ENCODE data around the gene INO80.
"Not testable (repeated sequence)": the region's sequence is repeated elsewhere in the genome, so short reads cannot be mapped to it uniquely, and the experiment has no call there.

The INO80 gene

DNA sequence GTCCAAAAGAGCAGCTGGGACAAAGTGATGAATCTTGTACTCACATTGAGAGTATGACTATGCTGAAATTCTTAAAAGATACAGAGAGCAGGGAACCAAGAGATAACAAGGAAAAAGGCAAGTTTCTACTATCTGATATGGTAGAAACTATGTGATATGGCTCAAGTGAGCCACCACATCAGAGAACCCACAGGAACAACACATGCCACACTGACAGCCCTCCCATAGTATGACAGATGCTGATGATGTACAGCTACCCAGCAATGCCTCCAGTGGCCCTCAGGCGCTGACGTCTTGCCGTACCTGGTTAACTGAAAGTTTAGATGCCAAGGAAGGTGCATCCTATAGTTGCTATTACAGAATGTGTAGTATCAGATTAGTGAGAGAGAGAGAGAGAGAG, 120.4 kb downstream of the INO80 start:
- DNase-seq: no peak

DNA sequence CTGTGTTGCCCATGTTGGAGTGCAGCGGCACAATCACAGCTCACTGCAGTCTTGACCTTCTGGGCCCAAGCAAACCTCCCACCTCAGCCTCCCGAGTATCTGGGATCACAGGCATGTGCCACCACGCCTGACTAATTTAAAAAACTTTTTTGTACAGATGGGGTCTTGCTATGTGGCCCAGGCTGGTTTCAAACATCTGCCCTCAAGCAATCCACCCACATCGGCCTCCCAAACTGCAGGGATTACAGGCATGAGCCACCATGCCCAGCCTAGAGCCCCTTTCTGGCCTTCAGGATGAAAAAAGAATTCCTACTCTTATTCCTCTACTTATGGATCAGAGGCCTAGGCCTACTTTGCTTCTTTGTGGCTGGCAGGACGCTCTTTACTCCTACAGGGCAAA, 123.3 kb downstream of the INO80 start:
- DNase-seq: no peak

- no peak for DNase-seq
Measured at GRCh38 chr15:40992241-40992741, 123.8 kb downstream of the INO80 start.

GRCh38 chr15:40991355-40991754, 124.7 kb downstream of the INO80 start:
- DNase-seq: no peak

DNA sequence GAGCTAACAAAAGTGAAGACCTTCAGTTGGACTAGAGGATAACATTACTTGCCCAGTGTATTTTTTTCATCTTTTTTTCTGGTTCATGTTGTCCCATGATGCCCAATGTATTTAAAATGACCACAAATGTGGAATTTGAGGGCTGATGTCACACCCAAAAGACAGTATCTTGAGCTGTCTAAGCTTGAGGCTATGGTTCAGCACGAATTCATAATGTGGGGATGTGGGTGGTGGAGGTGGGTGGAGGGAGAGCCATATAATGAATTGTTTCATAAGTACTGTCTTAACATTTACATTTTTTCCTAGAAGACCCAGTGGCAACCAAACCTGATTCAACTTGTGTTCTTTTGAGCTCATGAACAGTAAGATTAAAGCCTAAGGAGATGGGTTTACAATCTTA, 125.3 kb downstream of the INO80 start:
- no peak for DNase-seq

GRCh38 chr15:40990080-40990479, 126.0 kb downstream of the INO80 start:
- no peak for DNase-seq

GRCh38 chr15:40988156-40988555, 127.9 kb downstream of the INO80 start:
- no peak for DNase-seq

DNA sequence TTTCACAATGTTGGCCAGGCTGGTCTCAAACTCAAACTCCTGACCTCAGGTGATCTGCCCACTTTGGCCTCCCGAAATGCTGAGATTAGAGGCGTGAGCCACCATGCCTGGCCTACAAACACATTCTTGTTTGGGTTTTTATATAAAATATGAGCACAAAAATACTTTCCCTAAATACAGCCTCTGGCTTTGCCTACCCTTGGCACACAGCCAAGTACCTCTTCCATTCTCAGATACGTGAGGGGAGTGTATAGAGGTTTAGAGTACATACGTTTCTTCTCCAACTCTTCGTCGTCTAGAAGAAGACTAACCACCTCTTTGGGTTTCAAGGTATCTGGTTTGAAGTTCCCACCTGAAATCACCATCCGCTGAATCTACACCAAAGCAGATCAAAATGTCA, 129.3 kb downstream of the INO80 start:
- DNase-seq: no peak

GRCh38 chr15:40985541-40986330, 130.3 kb downstream of the INO80 start:
- no peak for DNase-seq

GRCh38 chr15:40984964-40985363, 131.1 kb downstream of the INO80 start:
- no peak for DNase-seq

- DNase-seq: no peak
Measured at GRCh38 chr15:40984406-40984805, 131.7 kb downstream of the INO80 start.

DNA sequence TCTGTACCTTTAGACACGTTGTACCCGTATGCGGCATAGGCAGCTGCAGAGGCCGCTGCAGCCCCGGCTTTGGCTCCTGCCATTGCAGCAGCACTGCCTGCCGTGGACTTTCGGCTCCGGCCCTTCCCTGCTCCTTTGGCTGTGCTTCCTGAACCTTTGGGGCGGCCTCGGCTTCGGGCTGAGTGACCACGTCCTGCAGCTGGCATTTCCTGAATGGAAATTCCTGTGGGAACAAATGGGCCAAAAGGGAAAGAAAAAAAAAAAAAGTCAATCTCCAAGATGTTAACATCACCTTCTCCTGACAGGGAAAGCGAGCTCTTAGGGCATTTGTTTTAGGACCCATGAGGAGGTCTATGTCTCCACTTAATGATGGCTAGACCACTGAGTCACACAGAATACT, 133.2 kb downstream of the INO80 start:
- DNase-seq: no peak

DNA sequence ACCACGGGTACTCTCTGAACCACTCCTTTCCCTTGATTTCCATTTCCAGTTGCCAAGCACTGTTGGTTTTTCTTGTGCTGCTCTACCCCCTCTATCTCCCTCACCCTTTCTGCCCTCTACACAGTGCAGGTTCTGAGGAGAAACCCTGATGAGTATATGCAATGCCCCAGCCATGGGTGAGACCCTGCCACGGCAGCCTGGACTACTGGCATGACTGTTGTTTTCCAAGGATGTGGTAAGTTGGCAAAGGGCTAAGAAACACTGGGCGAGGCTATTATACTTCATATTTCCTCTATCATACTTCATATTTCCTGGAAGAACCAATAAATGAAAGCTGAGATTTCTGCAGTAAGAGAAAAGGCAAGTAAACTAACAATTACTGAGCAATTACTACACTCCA, 134.9 kb downstream of the INO80 start:
- DNase-seq: no peak

DNA sequence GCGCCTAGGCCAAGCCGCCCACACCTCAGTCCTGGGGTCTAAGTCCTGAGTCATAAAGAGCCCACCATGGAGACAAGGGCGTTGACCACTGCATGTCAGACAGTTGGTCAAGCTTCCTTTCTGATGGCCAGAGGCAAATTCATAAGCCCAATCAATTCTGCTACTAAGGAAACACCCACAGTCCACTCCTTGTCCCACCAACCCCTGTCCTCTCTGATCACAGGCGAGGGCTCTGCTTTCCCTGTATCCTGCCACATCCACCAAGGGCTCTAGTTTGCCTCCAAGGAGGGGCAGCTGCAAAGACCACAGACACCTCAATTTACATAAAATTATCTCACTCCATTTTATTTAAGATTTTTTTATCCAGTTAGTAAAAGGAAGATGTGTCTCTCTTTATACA, 137.5 kb downstream of the INO80 start:
- DNase-seq: no peak

GRCh38 chr15:40978141-40978540, 137.9 kb downstream of the INO80 start:
- no peak for DNase-seq

DNA sequence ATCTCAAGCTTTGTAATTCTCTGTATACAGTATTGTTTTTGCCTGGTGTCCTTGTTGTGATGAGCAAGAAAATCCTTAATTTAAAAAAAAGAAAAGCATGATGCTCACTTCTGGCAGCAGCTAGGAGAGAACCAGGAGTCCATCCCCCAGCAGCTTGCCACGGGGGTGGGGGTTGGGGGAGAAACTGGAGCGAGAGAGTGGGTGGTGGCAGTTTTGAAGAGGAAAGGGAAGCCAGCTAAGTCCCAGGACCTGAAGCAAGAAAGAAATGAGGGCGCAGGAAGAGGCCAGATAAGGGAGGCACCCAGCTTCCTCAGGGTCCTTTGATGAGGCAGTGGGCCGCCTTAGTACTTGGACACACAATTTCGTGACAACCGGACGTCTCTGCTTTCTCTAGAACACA, 139.3 kb downstream of the INO80 start:
- DNase-seq: no peak

GRCh38 chr15:40974879-40975278, 141.2 kb downstream of the INO80 start:
- DNase-seq: no peak

GRCh38 chr15:40969363-40969762, 146.7 kb downstream of the INO80 start:
- no peak for DNase-seq

DNA sequence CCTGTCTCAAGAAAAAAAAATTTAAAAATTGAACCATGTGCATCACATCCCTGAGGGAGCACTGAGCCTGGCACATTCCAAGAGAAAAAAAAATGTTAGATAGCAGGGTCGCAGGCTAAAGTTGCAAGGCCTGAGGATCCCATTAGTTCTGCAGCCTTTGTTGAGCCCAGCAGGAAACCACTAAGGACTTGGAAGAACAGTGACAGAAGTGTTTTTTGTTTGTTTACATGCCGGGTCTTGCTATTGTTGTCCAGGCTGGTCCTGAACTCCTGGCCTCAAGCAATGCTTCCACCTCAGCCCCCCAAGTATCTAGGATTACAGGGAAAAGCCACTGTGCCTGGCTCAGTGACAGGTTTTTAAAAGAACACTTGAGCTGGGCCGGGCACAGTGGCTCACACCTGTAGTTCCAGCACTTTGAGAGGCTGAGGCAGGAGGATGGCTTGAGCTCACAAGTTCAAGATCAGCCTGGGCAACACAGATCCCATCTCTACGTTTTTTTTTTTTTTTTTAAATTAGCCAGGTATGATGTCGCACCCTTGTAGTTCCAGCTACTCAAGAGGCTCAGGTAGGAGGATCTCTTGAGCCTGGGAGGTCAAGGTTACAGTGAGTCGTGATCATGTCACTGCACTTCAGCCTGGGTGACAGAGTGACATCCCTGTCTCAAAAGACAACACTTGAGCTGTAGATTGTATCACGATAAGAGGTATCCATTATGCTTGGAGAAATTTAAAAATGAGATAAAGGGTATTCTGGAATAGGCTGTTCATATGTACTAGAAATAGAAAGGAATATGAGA, 147.6 kb downstream of the INO80 start:
- no peak for DNase-seq

GRCh38 chr15:40964634-40965033, 151.4 kb downstream of the INO80 start:
- no peak for DNase-seq

- no peak for DNase-seq
Measured at GRCh38 chr15:40964006-40964405, 152.1 kb downstream of the INO80 start.

- DNase-seq: no peak
Measured at GRCh38 chr15:40963201-40963600, 152.9 kb downstream of the INO80 start.

DNA sequence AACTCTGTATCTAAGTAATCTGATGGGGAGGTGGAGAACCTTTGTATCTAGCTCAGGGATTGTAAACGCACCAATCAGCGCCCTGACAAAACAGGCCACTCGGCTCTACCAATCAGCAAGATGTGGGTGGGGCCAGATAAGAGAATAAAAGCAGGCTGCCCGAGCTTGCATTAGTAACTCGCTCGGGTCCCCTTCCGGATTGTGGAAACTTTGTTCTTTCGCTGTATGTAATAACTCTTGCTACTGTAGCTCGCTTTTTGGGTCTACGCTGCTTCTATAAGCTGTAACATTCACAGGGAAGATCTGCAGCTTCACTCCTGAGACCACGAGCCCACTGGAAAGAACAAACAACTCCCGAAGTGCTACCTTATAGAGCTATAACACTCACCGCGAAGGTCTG, 153.8 kb downstream of the INO80 start:
- DNase-seq: not testable (repeated sequence)

- DNase-seq: not testable (repeated sequence)
Measured at GRCh38 chr15:40961740-40962139, 154.3 kb downstream of the INO80 start.
